GM18909 (cell line): ENCODE data around the gene VAMP1.

Experiments
- ATAC-seq: cut with Tn5 transposase; IDR thresholded peaks from one replicate; pipeline ENCODE4 v1.9.1; 2021; ENCODE audit warnings: mild to moderate bottlenecking; ENCODE audit not compliant: unreplicated experiment, poor library complexity

Gene VAMP1

GRCh38 chr12:6452245-6452943 is 18.1 kb downstream of the VAMP1 start:
- no peak for ATAC-seq

GRCh38 chr12:6451348-6452244 is 18.9 kb downstream of the VAMP1 start, which contains the start of gene TAPBPL:
Gene TAPBPL (plus strand): TSS chr12:6452042. CDS start chr12:6452249, 207 bp downstream.
- ATAC-seq = peak; percentile 75

DNA sequence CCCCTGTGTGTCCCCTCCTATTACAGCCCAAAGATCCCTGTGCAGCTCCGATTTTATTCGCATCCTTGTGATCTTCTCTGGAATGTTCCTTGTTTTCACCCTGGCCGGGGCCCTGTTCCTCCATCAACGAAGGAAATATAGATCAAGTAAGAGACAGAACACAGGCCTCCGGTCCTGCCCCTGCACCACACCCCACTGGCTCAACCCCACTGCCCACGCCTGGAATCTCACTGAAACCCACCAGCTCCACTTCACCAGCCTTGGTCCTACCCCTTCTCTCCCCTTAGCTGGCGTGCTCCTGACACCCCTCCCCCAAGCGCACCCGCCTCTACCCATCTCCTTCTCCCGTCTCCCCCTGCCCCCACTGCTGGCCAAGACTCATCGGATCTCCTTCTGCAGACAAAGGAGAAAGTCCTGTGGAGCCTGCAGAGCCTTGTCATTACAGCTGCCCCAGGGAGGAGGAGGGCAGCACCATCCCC is 19.6 kb downstream of the VAMP1 start:
- no peak for ATAC-seq

DNA sequence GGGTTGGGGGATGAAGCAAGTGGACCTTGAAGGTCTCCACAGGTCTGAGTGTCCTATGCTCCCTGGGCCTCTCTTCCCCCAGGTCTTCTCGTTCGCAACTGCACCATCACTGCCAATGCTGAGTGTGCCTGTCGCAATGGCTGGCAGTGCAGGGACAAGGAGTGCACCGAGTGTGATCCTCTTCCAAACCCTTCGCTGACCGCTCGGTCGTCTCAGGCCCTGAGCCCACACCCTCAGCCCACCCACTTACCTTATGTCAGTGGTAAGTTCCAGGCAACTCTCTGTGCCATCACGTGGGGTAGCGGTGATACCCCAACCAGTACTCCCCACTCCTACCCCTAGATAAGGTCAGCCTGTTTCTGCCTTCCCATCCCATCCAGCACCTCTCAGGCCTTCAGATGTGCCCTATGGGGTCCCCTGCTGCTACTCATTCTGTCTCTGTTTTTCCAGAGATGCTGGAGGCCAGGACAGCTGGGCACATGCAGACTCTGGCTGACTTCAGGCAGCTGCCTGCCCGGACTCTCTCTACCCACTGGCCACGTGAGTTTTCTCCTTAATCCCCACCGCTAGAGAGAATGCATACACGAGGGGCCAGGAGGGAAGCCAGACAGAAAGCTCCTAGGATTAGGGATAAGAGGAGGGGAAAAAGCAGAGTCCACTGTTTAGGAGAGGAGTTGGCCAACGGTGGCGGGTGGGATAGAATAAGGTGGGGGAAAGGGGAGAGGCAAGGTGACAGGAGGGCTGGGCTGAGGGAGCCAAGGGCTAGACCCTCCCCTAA is 20.2 kb downstream of the VAMP1 start:
- ATAC-seq = no peak

DNA sequence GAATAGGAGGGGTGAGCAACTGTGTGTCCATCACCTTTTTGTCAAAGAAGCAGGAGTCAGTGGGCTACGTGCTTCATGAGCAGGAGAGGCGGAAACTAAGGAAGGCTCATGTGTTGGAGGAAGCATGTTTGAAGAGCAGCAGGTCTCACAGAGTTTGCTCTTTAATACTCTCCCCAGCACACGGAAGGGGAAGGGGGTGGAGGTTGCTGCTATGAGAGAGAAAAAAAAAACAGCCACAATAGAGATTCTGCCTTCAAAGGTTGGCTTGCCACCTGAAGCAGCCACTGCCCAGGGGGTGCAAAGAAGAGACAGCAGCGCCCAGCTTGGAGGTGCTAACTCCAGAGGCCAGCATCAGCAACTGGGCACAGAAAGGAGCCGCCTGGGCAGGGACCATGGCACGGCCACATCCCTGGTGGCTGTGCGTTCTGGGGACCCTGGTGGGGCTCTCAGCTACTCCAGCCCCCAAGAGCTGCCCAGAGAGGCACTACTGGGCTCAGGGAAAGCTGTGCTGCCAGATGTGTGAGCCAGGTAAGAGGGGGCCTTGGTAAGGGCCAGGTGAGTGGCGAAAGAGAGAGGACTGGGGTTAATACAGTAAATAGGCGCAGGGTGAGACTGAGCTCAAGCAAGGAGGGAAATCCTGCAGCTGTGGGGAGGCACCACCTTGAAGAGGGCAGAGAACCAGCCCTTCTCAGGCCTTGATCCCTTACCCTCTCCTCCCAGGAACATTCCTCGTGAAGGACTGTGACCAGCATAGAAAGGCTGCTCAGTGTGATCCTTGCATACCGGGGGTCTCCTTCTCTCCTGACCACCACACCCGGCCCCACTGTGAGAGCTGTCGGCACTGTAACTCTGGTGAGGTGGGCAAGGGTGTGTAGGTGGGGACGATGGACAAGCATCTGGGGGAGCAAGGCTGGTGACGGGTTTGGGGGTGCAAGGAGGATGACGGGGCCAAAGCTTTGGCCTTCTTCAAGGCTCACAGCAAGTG is 25.5 kb downstream of the VAMP1 start, which contains the start of gene CD27:
TSS of gene CD27 (plus strand) at position 252 of the 985 bp plus-strand sequence. CDS start at position 393, 141 bp downstream.
- no peak for ATAC-seq

GRCh38 chr12:6444031-6444430 is 26.4 kb downstream of the VAMP1 start:
- no peak for ATAC-seq

- ATAC-seq = no peak
These were observed 27.0 kb downstream of the VAMP1 start for GRCh38 chr12:6443361-6443983.

- ATAC-seq = no peak
These were observed 27.6 kb downstream of the VAMP1 start for GRCh38 chr12:6442836-6443235.

DNA sequence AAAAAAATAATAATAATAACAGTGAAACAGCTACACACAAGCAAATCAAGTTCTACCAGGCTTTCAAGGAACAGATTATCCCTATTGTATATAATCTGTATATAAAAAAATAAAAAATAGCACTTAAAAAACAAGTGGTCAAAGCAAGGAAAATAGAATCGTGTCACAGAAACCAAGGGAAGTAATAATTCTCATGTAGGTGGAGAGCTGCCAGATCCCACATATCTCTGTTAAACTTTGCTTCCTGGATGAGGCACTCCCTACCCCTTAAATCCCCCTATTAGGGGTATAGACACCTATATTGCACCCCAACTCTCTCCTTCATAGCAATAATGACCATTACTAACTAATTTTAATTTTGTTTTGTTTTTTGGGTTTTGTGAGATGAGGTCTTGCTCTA is 30.1 kb downstream of the VAMP1 start:
- no peak for ATAC-seq

- no peak for ATAC-seq
These were observed 32.1 kb downstream of the VAMP1 start for GRCh38 chr12:6438345-6438744.

GRCh38 chr12:6437586-6437985 is 32.9 kb downstream of the VAMP1 start:
- no peak for ATAC-seq

GRCh38 chr12:6435961-6436715 is 34.3 kb downstream of the VAMP1 start:
- no peak for ATAC-seq

DNA sequence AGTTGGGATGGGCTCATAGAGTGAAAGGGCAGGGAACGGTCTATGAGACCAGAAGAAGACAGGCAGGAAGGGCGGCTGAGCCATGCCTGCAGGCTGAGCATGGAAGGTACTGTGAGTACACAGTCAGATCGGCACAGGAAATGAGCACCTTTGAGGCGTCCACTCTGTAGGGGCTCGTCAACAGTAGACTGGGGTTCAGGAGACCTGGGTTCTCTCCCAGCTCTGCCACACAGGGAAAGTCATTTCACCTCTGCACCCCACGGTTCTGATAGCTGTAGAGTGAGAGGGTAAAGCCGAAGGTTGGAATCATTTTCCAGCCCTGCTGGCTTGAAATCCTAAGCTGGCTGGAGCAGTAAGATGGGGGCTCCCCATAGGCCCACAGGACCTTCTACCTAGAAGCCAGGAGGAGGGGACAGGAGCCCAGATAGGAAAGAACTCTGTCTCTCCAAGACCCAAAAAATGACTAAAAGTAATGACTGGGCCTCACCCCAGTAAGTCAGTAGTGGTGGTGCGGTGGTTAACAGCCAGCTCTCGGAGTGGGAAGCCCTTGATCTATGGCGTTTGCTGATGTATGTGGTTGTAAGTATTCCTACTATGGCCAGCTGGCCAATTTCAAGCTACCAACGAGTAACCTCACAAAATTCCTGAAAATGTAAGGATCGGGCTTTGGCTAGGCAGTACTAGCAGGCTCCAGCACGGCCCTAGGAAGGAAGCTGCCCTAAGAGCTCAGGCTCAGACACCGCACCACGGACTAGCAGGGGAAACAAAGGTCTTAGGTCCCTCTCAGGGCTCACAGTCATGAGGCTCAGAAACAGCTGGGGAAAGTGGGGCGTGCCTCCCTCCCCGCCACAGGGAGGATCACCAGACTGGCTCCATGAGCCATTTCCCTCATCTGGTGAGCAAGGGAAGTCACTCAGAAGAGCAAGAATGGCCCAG is 36.0 kb downstream of the VAMP1 start:
- ATAC-seq = no peak

DNA sequence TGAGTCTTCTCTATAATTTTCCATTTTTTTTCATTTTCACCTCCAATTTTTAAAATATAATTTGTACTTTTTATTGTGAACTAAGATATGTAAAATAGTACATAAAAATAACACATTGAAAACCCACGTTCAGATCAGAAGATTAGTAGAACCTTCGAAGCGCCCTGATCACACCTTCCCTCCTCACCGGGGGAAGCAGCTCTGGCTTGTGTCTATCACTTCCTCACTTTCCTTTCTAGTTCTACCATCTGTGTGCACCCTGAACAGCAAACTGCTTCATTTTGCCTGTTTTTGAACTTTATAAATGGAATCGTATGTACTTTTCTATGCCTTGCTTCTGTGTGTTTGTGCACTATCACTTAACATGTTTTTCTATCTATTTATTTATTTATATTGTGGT is 37.5 kb downstream of the VAMP1 start:
- ATAC-seq = no peak

DNA sequence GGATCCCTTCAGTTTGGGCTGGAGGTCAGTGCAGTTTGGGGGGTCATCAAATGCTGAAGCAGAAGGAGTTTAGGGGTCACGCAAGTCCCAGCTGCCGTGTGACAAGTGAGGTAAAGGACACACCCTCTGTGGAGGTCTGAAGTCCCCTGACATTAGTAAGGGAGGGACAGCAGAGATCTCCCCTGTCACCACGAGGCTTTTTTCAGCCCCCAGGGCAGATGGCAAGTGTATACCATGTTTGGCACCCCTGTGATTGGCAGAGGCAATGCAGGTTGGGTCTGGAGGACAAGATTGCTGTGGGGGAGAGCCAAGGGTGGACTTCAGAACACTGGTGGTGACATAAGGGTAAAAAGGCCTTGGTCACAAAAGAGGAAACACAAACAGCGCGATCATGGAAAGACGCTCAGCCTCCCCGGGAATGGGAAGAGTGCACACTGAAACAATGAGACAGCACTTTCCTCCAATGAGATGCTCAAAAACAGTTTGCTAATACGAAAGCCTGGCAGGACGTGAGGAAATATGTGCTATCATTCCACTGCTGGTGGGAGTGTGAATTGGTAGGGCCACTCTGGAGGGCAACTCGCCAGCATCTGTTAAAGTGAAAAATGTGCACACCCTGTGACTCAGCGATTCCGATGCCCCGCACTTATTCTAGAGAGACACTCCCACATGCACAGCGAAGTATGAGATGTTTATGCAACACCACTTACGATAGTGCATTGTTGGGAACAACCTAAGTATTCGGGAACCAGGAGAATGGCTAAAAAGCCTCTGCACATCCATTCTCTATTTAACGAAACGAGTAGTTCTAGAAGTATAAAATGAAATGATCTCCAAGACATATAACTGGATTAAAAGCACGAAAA is 40.1 kb downstream of the VAMP1 start:
- no peak for ATAC-seq

DNA sequence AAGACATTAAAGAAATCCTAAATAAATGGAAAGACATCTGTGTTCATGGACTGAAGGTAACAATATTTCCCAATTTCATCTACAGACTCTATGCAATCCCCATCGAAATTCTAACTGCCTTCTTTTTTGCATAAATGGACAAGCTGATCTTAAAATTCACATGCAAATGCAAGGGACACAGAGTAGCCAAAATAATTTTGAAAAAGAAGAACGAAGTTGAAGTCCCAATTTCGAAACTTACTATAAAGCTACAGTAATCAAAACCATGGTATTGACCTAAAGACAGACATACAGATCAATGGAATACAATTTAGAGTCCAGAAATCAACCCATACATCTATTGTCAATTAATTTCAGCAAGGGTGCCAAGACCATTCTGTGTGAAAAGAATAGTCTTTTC is 42.2 kb downstream of the VAMP1 start:
- ATAC-seq = no peak
